Measurements from ENCODE around the gene BOC. TPM values are rescaled to one million over a fixed set of nuclear protein-coding genes. Genes with fewer than 3 reads are reported as not detected.

The BOC gene
- total and polyA plus RNA-seq, 2 of the 8 experiments (the other 6 are each of a cell fraction or from before 2014, with no cell fraction given), result 6.9 to 9.3 TPM

DNA sequence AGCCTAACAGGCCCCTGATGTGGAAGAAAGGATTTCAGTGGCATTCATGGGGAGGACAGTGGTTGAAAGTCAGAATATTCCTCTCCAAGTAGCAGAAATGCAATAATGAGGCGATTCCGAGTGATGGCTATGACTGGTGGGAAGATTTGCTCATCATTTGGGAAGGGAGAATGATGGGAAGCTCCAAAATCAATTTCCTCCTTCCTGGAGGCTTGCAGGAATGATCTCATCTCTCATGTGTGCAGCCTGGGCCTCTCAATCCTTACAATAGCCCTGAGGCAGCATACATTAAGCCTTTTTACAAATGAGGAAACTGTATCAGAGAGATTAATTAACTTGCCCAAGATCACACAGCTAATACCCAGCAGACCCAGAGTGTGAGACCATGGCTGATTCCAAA lies 58.7 kb downstream of the BOC start:
- H4K20me1 ChIP-seq (replicated peaks in 1 of 2; ENCODE audit: control insufficient read depth in 1 of 2, insufficient read depth in 2 of 2, low read length in 2 of 2), result no peaks in the 10 kb centered on the region
- H2BK15ac ChIP-seq (ENCODE audit: low read length), result no peak overlapping the region
- H4K8ac ChIP-seq (ENCODE audit: extremely low read depth, insufficient read depth, low read length), result no peak overlapping the region
- H3K4ac ChIP-seq (replicated peaks; ENCODE audit: insufficient read length, low read depth, low read length), result no peak overlapping the region
- no peak overlapping the region for H2BK12ac ChIP-seq (ENCODE audit: low read depth, low read length)
- H2AFZ ChIP-seq (ENCODE audit: low read length), result no peak overlapping the region
- H3K4me2 ChIP-seq (ENCODE audit: insufficient read depth in 1 of 2, low read depth in 2 of 2, low read length in 2 of 2), result no peak overlapping the region
- H2BK5ac ChIP-seq (ENCODE audit: low read depth, low read length), result no peak overlapping the region
- 0 out of 7 replicates have a peak, but pooled peaks cover 0 to 1% (median 0%) of the 10 kb centered on the region in 4 experiments for H3K27me3 ChIP-seq (replicated peaks in 1 of 4; ENCODE audit: control insufficient read depth in 3 of 4, extremely low read depth in 1 of 4, insufficient read depth in 3 of 4, low read length in 3 of 4)
- no peaks in the 10 kb centered on the region for H3K9me3 ChIP-seq (ENCODE audit: insufficient read depth in 2 of 2, low read depth in 1 of 2, low read length in 1 of 2)
- WGBS, 2 experiments (ENCODE audit: extremely low coverage in 1 of 2, insufficient coverage in 1 of 2, insufficient read length in 1 of 2, insufficient replicate concordance in 2 of 2, low coverage in 1 of 2, low lambda C conversion rate in 2 of 2, missing lambda C conversion rate in 1 of 2), result 92% methylated on average over 2 of the region's 2 CpGs; no CpG with 5 or more reads in 1 of the 2 experiments
- H3K79me2 ChIP-seq (ENCODE audit: control insufficient read depth in 1 of 2, insufficient read depth in 2 of 2, low read length in 2 of 2), result no peaks in the 10 kb centered on the region
- no peak overlapping the region for H3K27ac ChIP-seq (ENCODE audit: low read depth, low read length)
- H3K56ac ChIP-seq (replicated peaks; ENCODE audit: insufficient read length, low read depth, low read length), result no peak overlapping the region
- no peaks in the 10 kb centered on the region; a peak in 2 of 8 replicates for H3K36me3 ChIP-seq (ENCODE audit: control insufficient read depth in 2 of 4, insufficient read depth in 4 of 4, low read length in 3 of 4)
- H3K9ac ChIP-seq (replicated peaks in 1 of 4; ENCODE audit: extremely low read depth in 1 of 4, low read depth in 3 of 4, low read length in 3 of 4), result no peak overlapping the region
- no peak overlapping the region for H3K18ac ChIP-seq (ENCODE audit: extremely low read depth, low read length)
- H3K23me2 ChIP-seq (ENCODE audit: low read depth, low read length), result no peaks in the 10 kb centered on the region
- no peak for DNase-seq (ENCODE audit: low read depth in 1 of 2, low spot score in 2 of 2)
- H4K5ac ChIP-seq (ENCODE audit: insufficient read length, low read depth, low read length), result no peak overlapping the region
- ChIA-PET CTCF (ENCODE audit: partially characterized antibody) (interaction anchor here (0.9 to 5.3 kb wide), 10 partner anchors 9 to 153 kb away, joined by 3 to 37 read pairs (median 4); no protein-coding TSS in a partner anchor), POLR2A (ENCODE audit: partially characterized antibody) (no interaction called here)
- no peak overlapping the region for H4K91ac ChIP-seq (replicated peaks; ENCODE audit: insufficient read length, low read length)
- FAIRE-seq, result no peak
- peaks cover under 1 to 11% (median 6%) of the 10 kb centered on the region in 4 experiments; a peak in 5 of 7 replicates for H3K4me1 ChIP-seq (replicated peaks in 1 of 4; ENCODE audit: control insufficient read depth in 3 of 4, insufficient read depth in 4 of 4, low read length in 3 of 4)
- H2BK20ac ChIP-seq (ENCODE audit: low read length), result no peak overlapping the region
- no peak overlapping the region for H2BK120ac ChIP-seq (replicated peaks; ENCODE audit: low read depth, low read length)
- H2AK5ac ChIP-seq (ENCODE audit: low read depth, low read length), result no peak overlapping the region
- no peak overlapping the region for H3K23ac ChIP-seq (ENCODE audit: insufficient read length)
- no peaks in the 10 kb centered on the region for H3K79me1 ChIP-seq (ENCODE audit: low read depth, low read length)
- H3K4me3 ChIP-seq (ENCODE audit: extremely low read depth in 1 of 4, insufficient read depth in 2 of 4, low read depth in 3 of 4, low read length in 4 of 4), result no peak overlapping the region
- no peak overlapping the region for H3K14ac ChIP-seq (ENCODE audit: insufficient read length)
- TF ChIP-seq SP4 (IDR thresholded peaks at IDR 0.05; ENCODE audit: low read length) (no peak), NRF1 (IDR thresholded peaks at IDR 0.05; ENCODE audit: low read depth, low read length) (no peak), CEBPB (IDR thresholded peaks at IDR 0.05; ENCODE audit: low read depth, low read length) (no peak), TAF7 (optimal IDR thresholded peaks at IDR 0.05; ENCODE audit: borderline replicate concordance, low read depth, low read length) (no peak), MAFK (IDR thresholded peaks at IDR 0.05; ENCODE audit: low read depth, low read length) (no peak)
